HepG2 (cell line): ENCODE results near the gene KBTBD13. TPM values are rescaled to one million over a fixed set of nuclear protein-coding genes. Genes with fewer than 3 reads are reported as not detected.
A peak's percentile ranks its signal among the peaks of the same experiment; 100 is the strongest.

ENCODE experiments used
- ATAC-seq: fragments of 200-7000 bp; cut with Tn5 transposase; 3 replicates; pipeline ENCODE4 v1.9.1; 2020; ENCODE audit warnings: mild to moderate bottlenecking, moderate library complexity
- BruUV-seq: library from RNA; stranded (reverse); fragments of 400-500 nt; replicated peaks from 2 replicates; lab custom pipeline; 2021; lab: Mats Ljungman, UMichigan
- CTCF ChIA-PET: fragments of 300-600 bp; formaldehyde crosslinking; extraction: SDS; loops from one replicate; lab custom pipeline; 2021; ENCODE audit warnings: low total read pairs, inconsistent platforms, low intra/inter-chr PET ratio; lab: Yijun Ruan, JAX
- POLR2A ChIA-PET: fragments of 350-600 bp; sonication (Branson Sonifier 250); formaldehyde crosslinking; loops from one replicate; lab custom pipeline; 2020; ENCODE audit warnings: antibody characterized with exemption, inconsistent platforms; lab: Yijun Ruan, JAX
- DNase-seq: peaks from one replicate; pipeline ENCODE4 v3.0.0-alpha.2; 2015; ENCODE audit warnings: low spot score
- FAIRE-seq: peaks from 3 replicates; lab custom pipeline; 2011; peaks lifted over from hg19 to GRCh38; lab: Jason Lieb, UNC
- H2AFZ ChIP-seq: one replicate; pipeline ENCODE4 v1.6.1; 2011; ENCODE audit warnings: low read length, inconsistent platforms
- H3K27ac ChIP-seq: fragments of 300-600 bp; 3 replicates; pipeline ENCODE4 v1.8.0; 2011; ENCODE audit warnings: mixed run types, mild to moderate bottlenecking, mixed read lengths, low read length, inconsistent platforms; ENCODE audit not compliant: insufficient read depth; ENCODE audit errors: extremely low read length
- H3K27me3 ChIP-seq, 2 experiments: fragments of 200-600 bp in 1 of 2; 2 replicates in 1 of 2; 3 replicates in 1 of 2; pipeline versions ENCODE4 v1.6.0 to v1.8.0; 2011; ENCODE audit warnings: low read length in 2 of 2, mild to moderate bottlenecking in 2 of 2, moderate library complexity in 2 of 2, inconsistent platforms in 1 of 2; ENCODE audit not compliant: insufficient read depth in 2 of 2, control insufficient read depth in 1 of 2
- H3K36me3 ChIP-seq, 2 experiments: fragments of 200-600 bp in 1 of 2; replicated peaks in 1 of 2; 2 replicates in 1 of 2; 3 replicates in 1 of 2; pipeline versions ENCODE4 v1.5.1 to v1.8.0; 2011; ENCODE audit warnings: low read length in 2 of 2, inconsistent platforms in 1 of 2; ENCODE audit not compliant: insufficient read depth in 2 of 2, control insufficient read depth in 1 of 2
- H3K4me1 ChIP-seq: 2 replicates; pipeline ENCODE4 v1.5.1; 2012; ENCODE audit warnings: low read length, inconsistent platforms; ENCODE audit not compliant: insufficient read depth
- H3K4me2 ChIP-seq: 2 replicates; pipeline ENCODE4 v1.6.0; 2011; ENCODE audit warnings: low read depth, low read length, inconsistent platforms
- H3K4me3 ChIP-seq, 3 experiments: fragments of 200-600 bp in 1 of 3; sonication (generic), shearing (Covaris generic) in 1 of 3; replicated peaks in 1 of 3; 2 replicates each; pipeline ENCODE4 v1.5.1; 2011 to 2016; ENCODE audit warnings: low read length in 3 of 3, inconsistent platforms in 2 of 3, low read depth in 2 of 3, mild to moderate bottlenecking in 2 of 3, control low read depth in 1 of 3, mixed read lengths in 1 of 3; ENCODE audit not compliant: insufficient read depth in 1 of 3
- H3K79me2 ChIP-seq: one replicate; pipeline ENCODE4 v1.6.1; 2011; ENCODE audit warnings: low read length, inconsistent platforms; ENCODE audit not compliant: insufficient read depth
- H3K9ac ChIP-seq: 2 replicates; pipeline ENCODE4 v1.6.0; 2011; ENCODE audit warnings: mild to moderate bottlenecking, low read depth, low read length, inconsistent platforms; ENCODE audit not compliant: insufficient read depth
- H3K9me3 ChIP-seq: 2 replicates; pipeline ENCODE4 v1.5.1; 2012; ENCODE audit warnings: mild to moderate bottlenecking, low read length
- H4K20me1 ChIP-seq: 2 replicates; pipeline ENCODE4 v1.6.0; 2011; ENCODE audit warnings: inconsistent platforms, mild to moderate bottlenecking, low read length, moderate library complexity; ENCODE audit not compliant: insufficient read depth
- ARNTL ChIP-seq: sonication (generic); formaldehyde crosslinking; IDR thresholded peaks from 2 replicates; pipeline ENCODE4 v1.4.0; 2020; ENCODE audit warnings: mild to moderate bottlenecking, missing genetic modification reagents
- DNMT3B ChIP-seq: conservative IDR thresholded peaks from 2 replicates; pipeline ENCODE4 v1.6.1; 2016; ENCODE audit warnings: missing biosample characterization, control low read depth
- EP300 ChIP-seq, 3 experiments: sonication (generic) in 1 of 3; formaldehyde crosslinking in 1 of 3; IDR thresholded peaks; 2 replicates each; pipeline versions ENCODE4 v1.5.1 to v1.6.1; 2011 to 2020; ENCODE audit warnings: low read depth in 2 of 3, low read length in 2 of 3, borderline replicate concordance in 1 of 3, improper control_type of control experiment in 1 of 3, mild to moderate bottlenecking in 1 of 3, missing genetic modification reagents in 1 of 3, moderate library complexity in 1 of 3
- FOXA3 ChIP-seq: IDR thresholded peaks from 2 replicates; pipeline ENCODE4 v1.6.1; 2016; ENCODE audit warnings: missing genetic modification reagents, missing compliant biosample characterization
- HDAC2 ChIP-seq: sonication (generic); formaldehyde crosslinking; IDR thresholded peaks from 2 replicates; pipeline ENCODE4 v1.4.0; 2020; ENCODE audit warnings: missing genetic modification reagents
- RBAK ChIP-seq: sonication (generic); formaldehyde crosslinking; IDR thresholded peaks from 2 replicates; pipeline ENCODE4 v1.5.1; 2020; ENCODE audit warnings: mild to moderate bottlenecking, missing genetic modification reagents
- RFXANK ChIP-seq: IDR thresholded peaks from 2 replicates; pipeline ENCODE4 v1.6.1; 2016
- SKI ChIP-seq: fragments of 450-650 bp; IDR thresholded peaks from one replicate; pipeline ENCODE4 v1.6.1; 2018; ENCODE audit warnings: mild to moderate bottlenecking; ENCODE audit not compliant: partially characterized antibody
- TARDBP ChIP-seq: sonication (generic); formaldehyde crosslinking; IDR thresholded peaks from 2 replicates; pipeline ENCODE4 v1.8.0; 2022; ENCODE audit warnings: mild to moderate bottlenecking, missing genetic modification reagents
- ZNF761 ChIP-seq: sonication (generic); formaldehyde crosslinking; conservative IDR thresholded peaks from 2 replicates; pipeline ENCODE4 v1.4.0; 2020; ENCODE audit warnings: mild to moderate bottlenecking, missing genetic modification reagents
- ZNF816 ChIP-seq: sonication (generic); formaldehyde crosslinking; IDR thresholded peaks from 2 replicates; pipeline ENCODE4 v1.8.0; 2022; ENCODE audit warnings: missing genetic modification reagents, mild to moderate bottlenecking, borderline replicate concordance
- WGBS: methylation state at CpG from one replicate; pipeline ENCODE4 v1.1.6; 2017; ENCODE audit warnings: low lambda C conversion rate; 5-methylcytosine and 5-hydroxymethylcytosine counted together
- in situ Hi-C: cut with HindIII; loops from 2 replicates; pipeline ENCODE4 v1.10.0; 2017; ENCODE audit warnings: low pct_unique_long_range_greater_than_20kb; ENCODE audit not compliant: extremely low pct_ligation_motif_present
- intact Hi-C: fragments of 100-400 bp; cut with micrococcal nuclease; formaldehyde crosslinking; loops from one replicate; pipeline ENCODE4 v1.10.0; 2022; ENCODE audit not compliant: unreplicated experiment
- polyA plus RNA-seq, 8 experiments: library from polyadenylated mRNA; depleted of rRNA in 3 of 8; stranded (reverse) in 7 of 8; unstranded in 1 of 8; fragments of >200 nt; fragmentation: Illumina TruSeq in 4 of 8; extraction: Trizol in 4 of 8; gene quantifications; 2 replicates each; pipeline versions ENCODE4 v1.2.1 to v1.2.3, GENCODE V29; 2011 to 2016; ENCODE audit warnings: low read depth in 4 of 8, missing spikeins in 1 of 8, mixed read lengths in 1 of 8; ENCODE audit not compliant: insufficient read depth in 1 of 8
- total RNA-seq, 5 experiments: library from RNA; depleted of rRNA; stranded (reverse); fragments of >200 nt; fragmentation: Illumina TruSeq; extraction: Trizol; gene quantifications; 2 replicates each; pipeline ENCODE4 v1.2.3, GENCODE V29; 2016; ENCODE audit warnings: low read depth in 1 of 5
- TF ChIP-seq, protein P1 (sequence below), 2 experiments: sonication (generic) in 1 of 2; formaldehyde crosslinking in 1 of 2; IDR thresholded peaks; 2 replicates each; pipeline versions ENCODE4 v1.4.0 to v1.6.1; 2016 to 2020; ENCODE audit warnings: borderline replicate concordance in 1 of 2, low read depth in 1 of 2, mild to moderate bottlenecking in 1 of 2, missing genetic modification reagents in 1 of 2
- TF ChIP-seq, protein P2 (sequence below): sonication (generic); formaldehyde crosslinking; IDR thresholded peaks from 2 replicates; pipeline ENCODE4 v1.8.0; 2022; ENCODE audit warnings: missing genetic modification reagents, mild to moderate bottlenecking, moderate library complexity, borderline replicate concordance

KBTBD13 gene
- total and polyA plus RNA-seq, 2 of the 13 experiments (the other 11 are each of a cell fraction or from before 2014, with no cell fraction given): not detected

DNA sequence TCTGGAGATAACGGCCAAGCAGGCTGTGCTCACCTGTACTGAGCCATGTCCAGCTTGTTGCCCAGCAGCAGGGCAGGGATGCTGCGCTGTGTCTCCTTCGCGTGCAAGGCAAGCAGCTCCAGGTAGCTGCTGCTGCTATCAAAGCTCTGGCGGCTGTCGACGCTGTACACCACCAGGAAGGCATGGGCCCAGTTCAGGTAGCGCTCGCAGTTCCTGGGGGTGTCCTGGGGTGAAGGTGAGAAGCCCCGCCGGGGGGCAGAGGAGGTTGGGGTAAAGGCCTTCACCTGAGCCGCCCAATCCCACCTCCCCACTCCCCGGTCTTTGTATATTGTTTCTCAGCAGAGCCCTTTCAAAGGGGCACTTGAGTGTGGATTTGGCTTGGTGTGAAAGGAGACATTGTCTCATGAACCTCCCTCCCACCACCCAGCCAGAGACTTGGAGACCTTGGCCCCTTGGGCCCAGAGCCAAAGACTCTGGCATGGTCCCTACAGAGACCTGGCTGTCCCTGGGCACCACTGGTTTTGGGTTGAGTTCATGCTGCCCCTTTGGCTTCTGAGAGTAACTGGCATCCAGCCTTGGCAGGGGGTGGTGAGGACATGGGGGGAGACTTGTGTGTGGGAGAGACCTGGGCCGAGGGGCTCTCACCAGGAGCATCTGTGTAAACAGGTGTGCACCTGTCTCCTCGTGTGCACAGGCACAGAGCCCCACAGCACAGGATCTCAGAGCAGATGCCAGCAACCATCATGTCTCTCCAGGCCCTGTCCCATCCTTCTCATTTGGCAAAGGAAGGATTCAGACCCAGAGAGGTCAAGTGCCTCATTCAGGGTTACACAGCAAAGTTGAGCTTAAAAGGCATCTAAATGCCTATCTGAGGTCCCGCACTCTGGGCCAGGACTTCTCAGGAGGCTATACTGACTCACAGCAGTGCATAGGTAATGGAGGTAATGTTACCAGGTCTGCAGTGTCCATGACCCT, 17.9 kb upstream of the KBTBD13 start (continued):
- TF ChIP-seq, protein P1, sequence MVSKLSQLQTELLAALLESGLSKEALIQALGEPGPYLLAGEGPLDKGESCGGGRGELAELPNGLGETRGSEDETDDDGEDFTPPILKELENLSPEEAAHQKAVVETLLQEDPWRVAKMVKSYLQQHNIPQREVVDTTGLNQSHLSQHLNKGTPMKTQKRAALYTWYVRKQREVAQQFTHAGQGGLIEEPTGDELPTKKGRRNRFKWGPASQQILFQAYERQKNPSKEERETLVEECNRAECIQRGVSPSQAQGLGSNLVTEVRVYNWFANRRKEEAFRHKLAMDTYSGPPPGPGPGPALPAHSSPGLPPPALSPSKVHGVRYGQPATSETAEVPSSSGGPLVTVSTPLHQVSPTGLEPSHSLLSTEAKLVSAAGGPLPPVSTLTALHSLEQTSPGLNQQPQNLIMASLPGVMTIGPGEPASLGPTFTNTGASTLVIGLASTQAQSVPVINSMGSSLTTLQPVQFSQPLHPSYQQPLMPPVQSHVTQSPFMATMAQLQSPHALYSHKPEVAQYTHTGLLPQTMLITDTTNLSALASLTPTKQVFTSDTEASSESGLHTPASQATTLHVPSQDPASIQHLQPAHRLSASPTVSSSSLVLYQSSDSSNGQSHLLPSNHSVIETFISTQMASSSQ (IDR thresholded peaks at IDR 0.05; ENCODE audit: low read depth): no peak
- TF ChIP-seq, protein P1 (CRISPR knock-in tag; IDR thresholded peaks at IDR 0.05; ENCODE audit: borderline replicate concordance): peak; percentile 22; the same call in 1 of the 2 replicates
- TF ChIP-seq EP300 (IDR thresholded peaks at IDR 0.05; ENCODE audit: low read depth in 2 of 2, low read length in 2 of 2): peak in 1 of 2 experiments; percentile 15; a peak in 1 of 4 replicates
- TF ChIP-seq EP300 (CRISPR knock-in tag; IDR thresholded peaks at IDR 0.05; ENCODE audit: borderline replicate concordance): no peak

DNA sequence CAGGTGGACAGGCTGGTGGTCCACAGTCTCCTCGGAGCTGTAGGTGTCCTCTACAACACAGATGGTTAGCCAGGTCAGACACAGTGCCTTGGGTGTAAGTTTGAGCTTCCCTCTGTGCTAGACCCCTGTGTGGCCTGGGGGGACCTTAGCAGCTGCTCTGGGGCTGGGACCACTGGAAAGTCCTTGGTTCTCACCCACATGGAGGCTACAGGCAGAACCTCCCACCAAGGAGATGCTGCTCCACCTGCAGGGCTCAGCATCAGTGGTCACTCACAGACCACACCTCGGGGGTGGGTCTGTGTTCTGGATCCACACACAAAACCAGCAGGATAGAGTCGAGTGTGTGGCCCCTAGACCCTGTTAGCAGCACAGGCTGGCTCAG, 17.2 kb upstream of the KBTBD13 start:
- FAIRE-seq: no peak
- POLR2A ChIA-PET: no interaction called here
- no peak overlapping the region for H3K4me3 ChIP-seq
- H3K27me3 ChIP-seq: 0 out of 5 replicates have a peak, but pooled peaks cover 0 to 6% of the 10 kb centered on the region in 2 experiments
- no peak overlapping the region for H3K9ac ChIP-seq
- ATAC-seq: no peak
- no peaks in the 10 kb centered on the region for H4K20me1 ChIP-seq
- CTCF ChIA-PET: no interaction called here
- intact Hi-C loops (loop anchor here (10.0 kb wide), 1 partner anchor 235 kb away; the partner anchor contains the start of gene RNU5A-1), in situ Hi-C loops (no loop called here)
- no peak for DNase-seq
- WGBS: 24% methylated on average over 2 of the region's 3 CpGs
- no peak overlapping the region for H2AFZ ChIP-seq
- H3K9me3 ChIP-seq: no peaks in the 10 kb centered on the region
- H3K36me3 ChIP-seq: no peaks in the 10 kb centered on the region
- no peak overlapping the region for H3K4me2 ChIP-seq
- H3K4me1 ChIP-seq: peaks cover 87% of the 10 kb centered on the region
- H3K27ac ChIP-seq: no peak overlapping the region
- no peaks in the 10 kb centered on the region for H3K79me2 ChIP-seq
- no TSS peak for BruUV-seq
- no peak for TF ChIP-seq HDAC2 (CRISPR knock-in tag)
- TF ChIP-seq DNMT3B: no peak
- TF ChIP-seq RBAK: no peak
- no peak for TF ChIP-seq RFXANK (CRISPR knock-in tag)
- no peak for TF ChIP-seq TARDBP
- no peak for TF ChIP-seq ARNTL (CRISPR knock-in tag)
- TF ChIP-seq ZNF761 (CRISPR knock-in tag): no peak
- no peak for TF ChIP-seq SKI
- TF ChIP-seq FOXA3 (CRISPR knock-in tag): no peak
- TF ChIP-seq, protein P2, sequence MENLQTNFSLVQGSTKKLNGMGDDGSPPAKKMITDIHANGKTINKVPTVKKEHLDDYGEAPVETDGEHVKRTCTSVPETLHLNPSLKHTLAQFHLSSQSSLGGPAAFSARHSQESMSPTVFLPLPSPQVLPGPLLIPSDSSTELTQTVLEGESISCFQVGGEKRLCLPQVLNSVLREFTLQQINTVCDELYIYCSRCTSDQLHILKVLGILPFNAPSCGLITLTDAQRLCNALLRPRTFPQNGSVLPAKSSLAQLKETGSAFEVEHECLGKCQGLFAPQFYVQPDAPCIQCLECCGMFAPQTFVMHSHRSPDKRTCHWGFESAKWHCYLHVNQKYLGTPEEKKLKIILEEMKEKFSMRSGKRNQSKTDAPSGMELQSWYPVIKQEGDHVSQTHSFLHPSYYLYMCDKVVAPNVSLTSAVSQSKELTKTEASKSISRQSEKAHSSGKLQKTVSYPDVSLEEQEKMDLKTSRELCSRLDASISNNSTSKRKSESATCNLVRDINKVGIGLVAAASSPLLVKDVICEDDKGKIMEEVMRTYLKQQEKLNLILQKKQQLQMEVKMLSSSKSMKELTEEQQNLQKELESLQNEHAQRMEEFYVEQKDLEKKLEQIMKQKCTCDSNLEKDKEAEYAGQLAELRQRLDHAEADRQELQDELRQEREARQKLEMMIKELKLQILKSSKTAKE (CRISPR knock-in tag): no peak
- no peak for TF ChIP-seq ZNF816 (CRISPR knock-in tag)
